Measurements from ENCODE around the gene RYR3.

RYR3 gene

DNA sequence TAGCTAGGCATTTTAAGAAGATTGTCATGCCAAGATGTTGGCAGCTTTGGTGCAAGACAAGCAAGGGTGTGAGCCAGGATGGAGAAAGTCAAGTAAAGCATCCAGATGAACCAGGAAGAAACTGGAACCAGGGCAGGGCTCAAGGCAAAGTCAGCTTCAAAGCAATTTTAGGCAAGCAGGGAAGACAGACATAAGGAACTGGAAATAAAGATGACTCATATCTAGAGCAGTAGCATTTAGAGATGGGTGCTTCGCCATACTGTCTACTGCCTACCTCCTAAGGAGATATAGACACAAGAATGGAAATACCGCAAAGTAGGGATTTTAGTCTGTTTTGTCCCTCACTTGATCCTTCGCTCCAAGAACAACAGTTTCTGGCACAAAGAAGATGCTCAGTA lies 59.9 kb downstream of the RYR3 start:
- H3K4me3 ChIP-seq (ENCODE audit: low read length): no peak overlapping the region
- H3K4me1 ChIP-seq (ENCODE audit: control insufficient read depth, insufficient read depth, low read length): no peaks in the 10 kb centered on the region
- H3K36me3 ChIP-seq (ENCODE audit: control insufficient read depth, insufficient read depth, low read length): no peaks in the 10 kb centered on the region
- no peaks in the 10 kb centered on the region for H3K9me3 ChIP-seq (ENCODE audit: control insufficient read depth, low read length)
- H3K27me3 ChIP-seq (ENCODE audit: control insufficient read depth, insufficient read depth, low read length): no peaks in the 10 kb centered on the region
- H3K9ac ChIP-seq (ENCODE audit: low read length): no peak overlapping the region

DNA sequence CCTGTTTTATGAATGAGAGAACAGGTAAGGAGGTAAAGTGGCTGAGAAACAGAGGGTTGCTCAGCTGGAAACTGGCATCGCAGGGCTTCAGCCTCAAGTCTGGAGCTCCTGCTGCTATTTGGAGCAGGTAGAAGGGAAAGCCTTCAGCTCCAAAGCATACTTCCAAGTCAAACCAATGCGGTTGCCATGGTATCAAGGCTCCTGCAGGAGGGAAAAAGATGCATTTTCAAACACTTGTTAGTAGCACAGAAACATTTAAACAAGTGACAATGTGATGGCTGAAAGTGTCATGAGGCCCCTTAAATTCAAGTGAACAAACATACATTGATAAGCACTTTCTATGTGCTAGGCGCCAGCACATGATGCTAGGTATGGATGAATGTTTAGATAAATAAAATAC lies 60.4 kb downstream of the RYR3 start:
- Histone ChIP-seq H3K4me3 (ENCODE audit: low read length) (no peak overlapping the region), H3K9me3 (ENCODE audit: control insufficient read depth, low read length) (no peaks in the 10 kb centered on the region), H3K27me3 (ENCODE audit: control insufficient read depth, insufficient read depth, low read length) (no peaks in the 10 kb centered on the region), H3K9ac (ENCODE audit: low read length) (no peak overlapping the region), H3K4me1 (ENCODE audit: control insufficient read depth, insufficient read depth, low read length) (no peaks in the 10 kb centered on the region), H3K36me3 (ENCODE audit: control insufficient read depth, insufficient read depth, low read length) (no peaks in the 10 kb centered on the region)

DNA sequence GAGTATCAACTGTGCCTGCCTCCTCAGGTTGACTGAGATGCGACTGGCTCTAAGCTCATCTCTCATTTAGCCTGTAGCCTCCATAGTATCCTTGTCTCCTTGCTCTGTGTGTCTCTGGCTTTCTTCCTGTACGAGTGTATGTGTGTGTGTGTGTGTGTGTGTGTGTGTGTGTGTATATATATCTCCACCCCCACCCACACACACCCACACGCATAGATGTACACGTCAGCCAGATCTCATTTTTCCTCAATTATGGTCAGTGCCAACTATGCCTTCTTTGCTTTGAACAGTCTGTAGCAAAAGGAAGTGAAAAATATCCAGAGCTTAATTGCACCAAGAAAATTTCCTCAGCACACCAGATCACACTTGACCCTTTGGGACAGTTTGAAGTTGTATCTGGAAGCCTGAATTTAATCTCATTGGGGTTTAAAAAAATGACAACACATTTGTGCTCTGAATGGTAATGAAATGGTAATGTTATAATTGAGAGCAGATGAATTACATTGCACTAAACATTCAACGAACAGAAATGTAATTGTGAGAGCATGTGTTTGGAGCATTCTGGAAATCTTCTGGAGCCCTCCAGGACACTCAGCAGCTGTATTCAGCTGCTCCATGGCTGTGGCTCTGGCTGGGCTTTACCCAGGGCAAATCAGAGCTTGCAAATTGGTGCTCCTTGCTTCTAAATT lies 63.6 kb downstream of the RYR3 start:
- no peak overlapping the region for H3K9ac ChIP-seq (ENCODE audit: low read length)
- H3K9me3 ChIP-seq (ENCODE audit: control insufficient read depth, low read length): no peaks in the 10 kb centered on the region
- no peaks in the 10 kb centered on the region for H3K36me3 ChIP-seq (ENCODE audit: control insufficient read depth, insufficient read depth, low read length)
- no peaks in the 10 kb centered on the region for H3K27me3 ChIP-seq (ENCODE audit: control insufficient read depth, insufficient read depth, low read length)
- no peak overlapping the region for H3K4me3 ChIP-seq (ENCODE audit: low read length)
- no peaks in the 10 kb centered on the region for H3K4me1 ChIP-seq (ENCODE audit: control insufficient read depth, insufficient read depth, low read length)

DNA sequence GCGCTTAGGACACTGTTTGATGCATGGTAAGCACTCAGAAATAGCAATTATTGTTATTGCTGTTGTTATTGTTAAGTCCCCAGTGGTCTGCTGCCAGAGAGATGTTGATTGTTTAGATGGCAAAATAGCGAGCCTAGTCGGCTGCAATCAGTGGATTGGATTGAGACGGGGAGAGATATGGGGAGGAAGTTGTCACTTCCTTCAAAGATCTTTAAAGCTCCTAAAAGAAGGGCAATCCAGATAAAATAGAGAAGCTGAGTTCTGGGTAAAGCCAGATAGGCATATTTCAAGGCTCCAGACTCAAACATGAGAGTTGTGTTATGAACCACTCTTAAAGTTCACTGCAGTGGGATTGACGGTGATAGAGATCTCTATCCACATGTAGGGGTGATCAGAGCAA lies 64.5 kb downstream of the RYR3 start:
- no peaks in the 10 kb centered on the region for H3K27me3 ChIP-seq (ENCODE audit: control insufficient read depth, insufficient read depth, low read length)
- no peak overlapping the region for H3K4me3 ChIP-seq (ENCODE audit: low read length)
- H3K9ac ChIP-seq (ENCODE audit: low read length): no peak overlapping the region
- no peaks in the 10 kb centered on the region for H3K9me3 ChIP-seq (ENCODE audit: control insufficient read depth, low read length)
- H3K36me3 ChIP-seq (ENCODE audit: control insufficient read depth, insufficient read depth, low read length): no peaks in the 10 kb centered on the region
- no peaks in the 10 kb centered on the region for H3K4me1 ChIP-seq (ENCODE audit: control insufficient read depth, insufficient read depth, low read length)

DNA sequence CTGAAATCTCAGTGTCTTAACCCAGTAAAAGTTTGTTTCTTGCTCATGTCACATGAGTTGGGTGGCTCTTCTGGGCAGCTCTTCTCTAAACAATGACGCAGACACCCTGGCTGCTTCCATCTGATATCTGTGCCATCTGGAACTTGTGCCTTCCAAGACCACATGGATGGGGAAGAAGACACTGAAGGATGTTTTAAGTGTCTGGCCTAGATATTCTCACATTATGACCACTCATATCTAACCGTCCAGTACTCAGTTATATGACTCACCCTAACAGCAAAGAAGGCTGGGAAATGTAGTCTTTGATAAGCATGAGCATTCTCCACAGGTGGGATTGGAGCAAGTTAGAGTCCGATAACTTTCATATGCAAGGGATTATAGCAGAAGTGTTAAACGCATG lies 66.4 kb downstream of the RYR3 start:
- no peaks in the 10 kb centered on the region for H3K4me1 ChIP-seq (ENCODE audit: control insufficient read depth, insufficient read depth, low read length)
- H3K27me3 ChIP-seq (ENCODE audit: control insufficient read depth, insufficient read depth, low read length): no peaks in the 10 kb centered on the region
- H3K9ac ChIP-seq (ENCODE audit: low read length): no peak overlapping the region
- no peak overlapping the region for H3K4me3 ChIP-seq (ENCODE audit: low read length)
- no peaks in the 10 kb centered on the region for H3K36me3 ChIP-seq (ENCODE audit: control insufficient read depth, insufficient read depth, low read length)
- no peaks in the 10 kb centered on the region for H3K9me3 ChIP-seq (ENCODE audit: control insufficient read depth, low read length)

DNA sequence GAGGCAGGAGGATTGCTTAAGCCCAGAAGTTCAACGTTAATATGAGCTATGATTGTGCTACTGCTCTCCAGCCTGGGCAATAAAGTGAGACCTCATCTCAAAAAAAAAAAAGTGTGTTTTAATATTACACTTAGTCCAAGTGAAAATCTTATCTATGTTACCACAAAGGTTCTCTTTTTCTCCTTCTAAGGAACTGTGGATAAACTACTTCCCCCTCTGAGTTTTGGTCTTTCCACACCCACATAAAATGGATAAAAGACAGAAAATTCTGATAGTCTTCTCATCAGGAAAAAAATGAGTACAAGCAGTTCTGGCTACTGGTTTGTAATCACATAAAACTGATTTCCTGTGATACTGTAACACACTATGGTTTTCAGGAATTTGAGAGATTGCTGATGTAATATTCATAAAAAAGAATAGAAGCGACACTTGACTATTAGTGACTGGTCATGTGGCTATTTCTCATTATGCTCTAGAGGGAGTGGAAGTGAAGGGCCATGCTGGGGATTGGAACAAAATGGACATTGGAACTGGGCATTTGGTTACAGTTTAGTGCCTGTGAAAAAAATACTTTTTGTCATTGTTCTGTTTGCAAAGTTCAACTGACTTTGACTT lies 68.2 kb downstream of the RYR3 start:
- H3K4me1 ChIP-seq (ENCODE audit: control insufficient read depth, insufficient read depth, low read length): no peaks in the 10 kb centered on the region
- no peaks in the 10 kb centered on the region for H3K36me3 ChIP-seq (ENCODE audit: control insufficient read depth, insufficient read depth, low read length)
- H3K27me3 ChIP-seq (ENCODE audit: control insufficient read depth, insufficient read depth, low read length): no peaks in the 10 kb centered on the region
- H3K9ac ChIP-seq (ENCODE audit: low read length): no peak overlapping the region
- H3K4me3 ChIP-seq (ENCODE audit: low read length): no peak overlapping the region
- no peaks in the 10 kb centered on the region for H3K9me3 ChIP-seq (ENCODE audit: control insufficient read depth, low read length)

DNA sequence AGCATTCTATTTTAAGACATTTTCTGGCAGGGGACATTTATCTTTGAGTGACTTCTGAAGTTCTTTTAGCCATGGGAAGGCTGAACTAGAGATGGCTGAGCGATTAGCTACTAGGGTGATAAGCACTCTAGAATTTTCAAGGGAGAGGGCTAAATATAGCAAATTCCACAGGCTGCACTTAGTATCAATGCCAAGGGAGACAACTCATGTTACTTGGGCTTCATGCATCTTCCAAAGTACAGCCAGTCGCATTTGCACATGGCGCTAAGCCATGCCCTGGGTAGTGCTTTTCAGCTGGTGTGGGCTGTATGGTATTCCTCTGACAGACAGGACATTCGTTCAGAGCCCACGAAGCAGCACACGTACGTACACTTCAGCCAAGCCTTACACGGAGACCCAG lies 69.6 kb downstream of the RYR3 start:
- Histone ChIP-seq H3K9me3 (ENCODE audit: control insufficient read depth, low read length) (no peaks in the 10 kb centered on the region), H3K36me3 (ENCODE audit: control insufficient read depth, insufficient read depth, low read length) (no peaks in the 10 kb centered on the region), H3K4me3 (ENCODE audit: low read length) (no peak overlapping the region), H3K9ac (ENCODE audit: low read length) (no peak overlapping the region), H3K4me1 (ENCODE audit: control insufficient read depth, insufficient read depth, low read length) (no peaks in the 10 kb centered on the region), H3K27me3 (ENCODE audit: control insufficient read depth, insufficient read depth, low read length) (no peaks in the 10 kb centered on the region)

DNA sequence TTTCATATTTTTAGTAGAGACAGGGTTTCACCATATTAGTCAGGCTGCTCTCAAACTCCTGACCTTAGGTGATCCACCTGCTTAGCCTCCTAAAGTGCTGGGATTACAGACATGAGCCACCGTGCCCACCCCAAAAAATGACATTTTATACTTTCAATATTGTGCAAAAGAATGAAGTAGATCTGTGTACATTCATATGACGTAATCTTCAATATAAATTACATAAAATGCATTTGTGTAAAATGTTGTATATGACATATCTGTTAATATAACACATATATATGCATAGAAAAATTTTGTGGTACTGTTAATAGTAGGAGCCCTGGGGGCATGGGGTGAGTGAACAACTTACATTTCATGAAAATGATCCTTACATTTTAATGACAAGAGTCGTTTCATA lies 71.7 kb downstream of the RYR3 start:
- Histone ChIP-seq H3K9ac (ENCODE audit: low read length) (no peak overlapping the region), H3K4me3 (ENCODE audit: low read length) (no peak overlapping the region), H3K36me3 (ENCODE audit: control insufficient read depth, insufficient read depth, low read length) (no peaks in the 10 kb centered on the region), H3K27me3 (ENCODE audit: control insufficient read depth, insufficient read depth, low read length) (no peaks in the 10 kb centered on the region), H3K9me3 (ENCODE audit: control insufficient read depth, low read length) (no peaks in the 10 kb centered on the region), H3K4me1 (ENCODE audit: control insufficient read depth, insufficient read depth, low read length) (no peaks in the 10 kb centered on the region)

DNA sequence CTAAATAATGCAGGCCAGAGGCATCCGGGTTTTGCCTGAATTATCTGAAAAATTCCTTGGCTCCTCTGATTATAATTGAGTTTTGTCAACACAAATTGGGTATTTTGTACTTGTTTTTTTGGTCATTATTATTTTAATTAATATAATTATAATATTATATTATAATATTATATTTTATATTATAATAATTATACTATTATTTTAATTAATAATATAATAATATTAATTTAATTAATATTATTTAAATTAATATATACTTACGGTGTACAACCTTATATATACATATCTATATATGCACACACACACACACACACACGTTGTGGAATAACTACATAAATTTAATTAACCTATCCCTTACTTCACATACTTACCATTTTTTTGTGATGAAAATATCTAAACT lies 73.5 kb downstream of the RYR3 start:
- Histone ChIP-seq H3K36me3 (ENCODE audit: control insufficient read depth, insufficient read depth, low read length) (no peaks in the 10 kb centered on the region), H3K9me3 (ENCODE audit: control insufficient read depth, low read length) (no peaks in the 10 kb centered on the region), H3K4me1 (ENCODE audit: control insufficient read depth, insufficient read depth, low read length) (no peaks in the 10 kb centered on the region), H3K4me3 (ENCODE audit: low read length) (no peak overlapping the region), H3K9ac (ENCODE audit: low read length) (no peak overlapping the region), H3K27me3 (ENCODE audit: control insufficient read depth, insufficient read depth, low read length) (no peaks in the 10 kb centered on the region)

DNA sequence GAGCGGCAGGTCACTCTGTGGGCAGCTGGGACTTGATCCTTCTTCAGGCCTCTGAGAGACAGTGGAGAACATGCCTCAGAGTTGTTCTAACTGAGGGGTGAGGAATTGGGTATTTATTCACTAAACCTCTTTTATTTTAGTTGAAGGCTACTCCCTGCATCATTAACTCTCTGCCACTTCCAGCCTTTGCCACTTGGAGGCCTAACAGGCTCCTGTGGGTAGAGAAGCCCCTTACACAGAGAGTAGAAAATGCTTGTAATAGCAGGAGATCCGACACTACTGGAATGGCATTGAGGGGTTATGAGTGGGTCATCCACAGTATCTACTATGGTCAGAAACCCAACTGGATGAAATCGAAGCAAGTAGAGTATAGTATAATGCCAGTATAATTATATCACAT lies 81.7 kb downstream of the RYR3 start:
- Histone ChIP-seq H3K4me1 (ENCODE audit: control insufficient read depth, insufficient read depth, low read length) (no peaks in the 10 kb centered on the region), H3K4me3 (ENCODE audit: low read length) (no peak overlapping the region)

DNA sequence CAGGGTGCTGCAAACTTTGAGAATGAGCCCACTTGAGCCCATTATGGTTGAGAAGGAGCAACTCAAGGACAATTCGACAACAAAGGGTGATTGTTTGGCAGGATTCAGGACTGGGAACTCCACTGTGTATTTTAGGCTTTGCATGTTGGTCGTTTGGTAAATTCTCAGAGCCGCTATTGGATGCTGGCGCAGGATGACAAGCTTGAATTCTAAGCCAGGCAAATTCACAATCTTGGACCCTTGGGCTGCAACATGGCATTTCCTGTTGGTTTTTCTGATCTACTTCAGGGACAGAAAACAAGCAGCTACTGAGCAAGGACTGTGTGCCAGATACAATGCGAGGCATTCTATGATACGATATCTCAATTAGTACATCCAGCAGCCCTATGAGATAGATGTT lies 82.8 kb downstream of the RYR3 start:
- Histone ChIP-seq H3K9me3 (ENCODE audit: control insufficient read depth, low read length) (no peaks in the 10 kb centered on the region), H3K9ac (ENCODE audit: low read length) (no peak overlapping the region), H3K36me3 (ENCODE audit: control insufficient read depth, insufficient read depth, low read length) (no peaks in the 10 kb centered on the region), H3K4me3 (ENCODE audit: low read length) (no peak overlapping the region), H3K27me3 (ENCODE audit: control insufficient read depth, insufficient read depth, low read length) (no peaks in the 10 kb centered on the region), H3K4me1 (ENCODE audit: control insufficient read depth, insufficient read depth, low read length) (no peaks in the 10 kb centered on the region)

More for the DNA sequence above, 81.7 kb downstream of the RYR3 start:
- no peaks in the 10 kb centered on the region for H3K27me3 ChIP-seq (ENCODE audit: control insufficient read depth, insufficient read depth, low read length)
- no peak overlapping the region for H3K9ac ChIP-seq (ENCODE audit: low read length)
- H3K36me3 ChIP-seq (ENCODE audit: control insufficient read depth, insufficient read depth, low read length): no peaks in the 10 kb centered on the region
- H3K9me3 ChIP-seq (ENCODE audit: control insufficient read depth, low read length): no peaks in the 10 kb centered on the region

DNA sequence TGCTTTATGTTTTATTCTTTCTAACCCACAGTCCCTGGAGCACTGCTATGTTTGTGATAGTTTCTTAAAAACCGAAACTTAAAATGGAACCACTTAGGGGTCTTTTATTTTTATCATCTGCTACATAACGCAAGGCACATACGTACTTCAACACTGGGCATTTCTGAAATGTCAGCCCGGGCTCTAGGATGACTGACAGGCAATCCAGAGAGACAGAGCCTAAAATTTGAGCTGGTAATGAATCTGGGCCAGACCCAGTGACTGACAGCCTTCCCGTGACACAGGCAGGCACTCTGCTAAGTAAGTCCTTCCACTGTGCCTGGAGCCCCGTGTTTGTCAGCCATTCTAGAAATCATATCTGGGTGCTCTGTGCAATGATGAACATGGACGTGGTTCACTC lies 84.6 kb downstream of the RYR3 start:
- no peak overlapping the region for H3K9ac ChIP-seq (ENCODE audit: low read length)
- no peaks in the 10 kb centered on the region for H3K4me1 ChIP-seq (ENCODE audit: control insufficient read depth, insufficient read depth, low read length)
- no peak overlapping the region for H3K4me3 ChIP-seq (ENCODE audit: low read length)
- H3K9me3 ChIP-seq (ENCODE audit: control insufficient read depth, low read length): no peaks in the 10 kb centered on the region
- H3K36me3 ChIP-seq (ENCODE audit: control insufficient read depth, insufficient read depth, low read length): no peaks in the 10 kb centered on the region
- H3K27me3 ChIP-seq (ENCODE audit: control insufficient read depth, insufficient read depth, low read length): no peaks in the 10 kb centered on the region

DNA sequence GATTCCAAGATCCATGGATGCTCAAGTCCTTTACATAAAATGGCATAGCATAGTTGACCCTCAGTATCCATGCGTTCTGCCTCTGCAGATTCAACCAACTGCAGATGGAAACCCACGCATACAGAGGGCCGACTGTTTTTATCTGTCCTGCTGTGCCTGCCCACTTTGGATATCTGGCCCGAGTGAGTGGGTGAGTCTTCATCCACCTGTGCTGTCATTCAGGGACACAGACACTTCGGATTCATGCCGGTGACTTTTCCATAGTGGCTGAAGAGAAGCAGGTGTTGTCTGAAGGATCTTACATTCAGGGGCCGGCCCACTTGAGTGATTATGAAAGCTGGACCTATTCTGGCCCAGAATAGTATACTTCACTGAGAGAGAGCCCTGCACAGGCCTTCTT lies 85.1 kb downstream of the RYR3 start:
- Histone ChIP-seq H3K36me3 (ENCODE audit: control insufficient read depth, insufficient read depth, low read length) (no peaks in the 10 kb centered on the region), H3K4me1 (ENCODE audit: control insufficient read depth, insufficient read depth, low read length) (no peaks in the 10 kb centered on the region), H3K27me3 (ENCODE audit: control insufficient read depth, insufficient read depth, low read length) (no peaks in the 10 kb centered on the region), H3K9me3 (ENCODE audit: control insufficient read depth, low read length) (no peaks in the 10 kb centered on the region), H3K9ac (ENCODE audit: low read length) (no peak overlapping the region), H3K4me3 (ENCODE audit: low read length) (no peak overlapping the region)
